Measurements from ENCODE around the gene CREB3L2.

Gene CREB3L2

DNA sequence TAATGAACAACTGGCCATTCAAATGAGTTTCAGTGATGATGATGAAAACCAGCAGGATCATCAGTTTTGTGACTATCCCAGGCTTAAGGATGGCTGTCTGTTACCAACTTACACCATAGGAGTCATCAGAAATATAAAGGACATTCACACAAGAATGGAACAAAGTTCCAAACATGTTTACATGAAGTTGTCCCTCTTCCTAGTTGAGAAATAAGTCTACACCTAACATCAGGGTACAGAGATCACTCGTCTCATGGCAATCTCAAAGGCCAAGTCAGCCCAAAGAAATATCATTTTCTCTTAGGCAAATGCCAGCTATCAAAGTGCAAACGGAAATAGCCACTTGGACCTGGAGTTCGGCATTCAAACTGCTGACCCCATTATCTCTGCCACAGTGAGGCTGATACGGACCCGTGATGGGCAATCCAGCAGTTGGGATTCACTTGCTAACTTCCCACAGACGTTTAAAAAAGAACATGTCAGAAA is 53.0 kb downstream of the CREB3L2 start:
- Histone ChIP-seq H3K27ac (ENCODE audit: low read length) (no peak overlapping the region), H3K4me3 (ENCODE audit: low read depth in 1 of 2, low read length in 2 of 2) (no peak overlapping the region), H3K27me3 (ENCODE audit: low read depth, low read length) (no peaks in the 10 kb centered on the region), H3K4me1 (ENCODE audit: control insufficient read depth in 1 of 2, insufficient read depth in 2 of 2, low read length in 2 of 2) (peaks cover 28 to 31% of the 10 kb centered on the region in 2 donors), H3K9me3 (ENCODE audit: control insufficient read depth in 1 of 2, low read length in 2 of 2) (no peaks in the 10 kb centered on the region), H3K36me3 (ENCODE audit: control insufficient read depth in 1 of 2, insufficient read depth in 2 of 2, low read length in 2 of 2) (no peaks in the 10 kb centered on the region)

DNA sequence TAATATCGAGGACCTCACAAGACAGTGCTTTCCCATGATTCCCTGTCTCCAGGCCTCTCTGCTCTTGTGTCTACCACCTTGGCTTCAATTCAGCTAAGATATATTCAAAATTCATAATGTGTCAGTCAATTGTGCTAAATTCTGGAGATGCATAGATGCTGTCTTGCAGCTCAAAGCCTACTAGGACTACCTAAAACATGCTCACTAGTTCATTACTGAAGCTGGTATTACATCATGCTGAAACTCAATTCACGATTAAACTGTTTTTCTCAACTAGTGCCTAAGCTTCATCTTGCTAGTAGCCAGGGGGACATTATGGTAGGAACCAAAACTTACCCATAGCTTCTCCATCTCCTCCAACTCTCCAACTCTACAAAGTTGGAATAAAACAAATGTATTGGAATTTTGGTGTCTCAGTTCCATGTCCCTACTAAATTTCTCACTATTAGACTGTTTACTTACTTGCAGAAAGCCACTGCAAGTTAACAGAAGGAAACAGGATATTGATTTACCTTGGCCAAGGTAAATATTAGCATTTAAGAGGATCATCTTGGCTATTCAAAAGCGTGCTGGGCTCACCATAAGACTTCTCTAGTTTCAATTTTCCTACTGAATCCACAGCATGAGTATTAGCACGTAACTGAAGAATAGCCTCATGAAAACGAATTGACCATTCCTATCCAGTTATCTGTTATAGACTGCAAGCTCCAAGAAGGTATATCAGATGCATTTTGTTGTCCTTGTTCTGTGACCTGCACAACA is 53.6 kb downstream of the CREB3L2 start:
- Histone ChIP-seq H3K27me3 (ENCODE audit: low read depth, low read length) (no peaks in the 10 kb centered on the region), H3K4me1 (ENCODE audit: control insufficient read depth in 1 of 2, insufficient read depth in 2 of 2, low read length in 2 of 2) (peaks cover 28 to 31% of the 10 kb centered on the region in 2 donors), H3K27ac (ENCODE audit: low read length) (no peak overlapping the region), H3K36me3 (ENCODE audit: control insufficient read depth in 1 of 2, insufficient read depth in 2 of 2, low read length in 2 of 2) (no peaks in the 10 kb centered on the region), H3K4me3 (ENCODE audit: low read depth in 1 of 2, low read length in 2 of 2) (no peak overlapping the region), H3K9me3 (ENCODE audit: control insufficient read depth in 1 of 2, low read length in 2 of 2) (no peaks in the 10 kb centered on the region)

DNA sequence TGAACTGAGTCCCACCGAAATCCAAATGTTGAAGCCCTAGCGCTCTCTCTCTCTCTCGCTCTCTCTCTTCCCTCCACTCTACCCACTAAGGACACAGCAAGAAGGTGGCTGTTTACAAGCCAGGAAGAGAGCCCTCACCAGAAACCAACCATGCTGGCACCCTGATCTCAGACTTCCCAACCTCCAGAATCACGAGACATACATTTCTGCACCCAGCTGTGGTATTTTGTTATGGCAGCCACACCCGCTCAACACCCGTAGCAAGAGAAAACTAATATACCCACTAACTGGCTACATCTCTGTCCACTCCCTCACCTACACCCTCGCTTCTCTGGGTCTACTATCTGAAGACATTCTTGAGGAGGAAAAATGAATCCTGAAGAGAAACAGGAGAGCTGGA is 54.8 kb downstream of the CREB3L2 start:
- H3K4me1 ChIP-seq (ENCODE audit: control insufficient read depth in 1 of 2, insufficient read depth in 2 of 2, low read length in 2 of 2): peaks cover 26 to 35% of the 10 kb centered on the region in 2 donors

DNA sequence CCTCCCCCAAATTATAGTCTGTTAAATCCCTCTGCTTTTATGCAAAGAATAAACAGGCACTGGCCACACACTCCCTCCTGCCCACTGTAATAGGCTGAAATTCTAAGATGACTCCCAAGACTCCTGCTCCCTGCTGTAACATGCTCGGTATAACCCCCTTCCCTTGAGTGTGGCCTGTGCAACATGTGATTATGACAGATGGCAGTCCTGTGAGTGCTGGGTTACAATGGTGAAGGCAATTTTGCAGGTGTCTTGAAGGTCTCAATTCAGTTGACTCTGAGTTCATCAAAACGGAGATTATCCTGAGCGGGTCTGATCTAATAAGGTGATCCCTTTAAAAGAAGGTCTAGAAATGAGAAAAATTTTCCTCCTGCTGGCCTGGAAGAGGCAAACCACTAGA is 55.9 kb downstream of the CREB3L2 start:
- Histone ChIP-seq H3K4me3 (ENCODE audit: low read depth in 1 of 2, low read length in 2 of 2) (no peak overlapping the region), H3K27ac (ENCODE audit: low read length) (no peak overlapping the region), H3K4me1 (ENCODE audit: control insufficient read depth in 1 of 2, insufficient read depth in 2 of 2, low read length in 2 of 2) (peaks cover 31 to 36% of the 10 kb centered on the region in 2 donors)

More for the DNA sequence above, 54.8 kb downstream of the CREB3L2 start:
- Histone ChIP-seq H3K9me3 (ENCODE audit: control insufficient read depth in 1 of 2, low read length in 2 of 2) (no peaks in the 10 kb centered on the region), H3K27me3 (ENCODE audit: low read depth, low read length) (no peaks in the 10 kb centered on the region), H3K36me3 (ENCODE audit: control insufficient read depth in 1 of 2, insufficient read depth in 2 of 2, low read length in 2 of 2) (no peaks in the 10 kb centered on the region), H3K4me3 (ENCODE audit: low read depth in 1 of 2, low read length in 2 of 2) (no peak overlapping the region), H3K27ac (ENCODE audit: low read length) (no peak overlapping the region)

DNA sequence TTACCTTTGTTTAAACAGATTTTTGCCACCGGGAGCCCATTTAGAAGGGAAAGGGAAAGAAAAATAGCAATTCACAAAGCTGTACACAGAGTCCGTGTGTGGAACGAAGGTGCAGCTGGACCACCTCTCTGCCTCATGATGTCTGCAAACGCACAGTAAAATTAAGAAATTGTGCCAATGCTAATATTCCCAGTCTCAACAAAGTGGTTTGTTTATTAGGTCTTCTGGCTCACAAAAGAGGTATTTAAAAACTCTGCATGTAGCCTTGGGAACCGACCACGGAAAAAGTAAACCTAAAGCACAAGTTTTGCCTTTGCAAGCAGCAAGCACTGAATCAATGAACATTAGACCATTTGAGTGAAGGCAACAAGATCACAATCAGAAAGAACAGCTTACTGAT is 57.7 kb downstream of the CREB3L2 start:
- Histone ChIP-seq H3K36me3 (ENCODE audit: control insufficient read depth in 1 of 2, insufficient read depth in 2 of 2, low read length in 2 of 2) (no peaks in the 10 kb centered on the region), H3K9me3 (ENCODE audit: control insufficient read depth in 1 of 2, low read length in 2 of 2) (no peaks in the 10 kb centered on the region), H3K27ac (ENCODE audit: low read length) (peak overlapping the region; percentile 81), H3K4me1 (ENCODE audit: control insufficient read depth in 1 of 2, insufficient read depth in 2 of 2, low read length in 2 of 2) (peaks cover 26 to 36% of the 10 kb centered on the region in 2 donors), H3K27me3 (ENCODE audit: low read depth, low read length) (no peaks in the 10 kb centered on the region), H3K4me3 (ENCODE audit: low read depth in 1 of 2, low read length in 2 of 2) (no peak overlapping the region)

More for the DNA sequence above, 55.9 kb downstream of the CREB3L2 start:
- no peaks in the 10 kb centered on the region for H3K9me3 ChIP-seq (ENCODE audit: control insufficient read depth in 1 of 2, low read length in 2 of 2)
- no peaks in the 10 kb centered on the region for H3K36me3 ChIP-seq (ENCODE audit: control insufficient read depth in 1 of 2, insufficient read depth in 2 of 2, low read length in 2 of 2)
- no peaks in the 10 kb centered on the region for H3K27me3 ChIP-seq (ENCODE audit: low read depth, low read length)

DNA sequence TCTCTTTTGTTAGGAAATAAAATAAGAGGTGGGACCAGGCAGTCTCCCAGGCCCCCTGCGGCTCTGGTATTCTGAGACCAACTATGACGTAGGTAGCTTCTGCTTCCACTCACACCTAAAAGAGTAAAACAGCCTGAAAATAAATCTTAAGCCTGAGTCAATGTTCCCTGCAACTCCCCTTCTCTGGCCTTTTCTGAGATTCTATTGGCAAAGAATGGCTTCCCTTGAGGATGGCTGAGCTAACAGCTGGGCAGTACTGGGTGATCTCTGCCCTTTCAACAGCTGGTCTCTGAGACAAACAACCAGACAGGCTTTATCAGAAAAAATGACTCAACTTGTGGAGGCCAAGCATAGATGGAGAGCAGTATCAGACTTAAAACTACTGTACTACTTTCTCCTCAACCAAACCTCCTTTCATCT is 58.7 kb downstream of the CREB3L2 start:
- peak overlapping the region; percentile 81 for H3K27ac ChIP-seq (ENCODE audit: low read length)
- peaks cover 24 to 31% of the 10 kb centered on the region in 2 donors for H3K4me1 ChIP-seq (ENCODE audit: control insufficient read depth in 1 of 2, insufficient read depth in 2 of 2, low read length in 2 of 2)
- no peak overlapping the region for H3K4me3 ChIP-seq (ENCODE audit: low read depth in 1 of 2, low read length in 2 of 2)
- no peaks in the 10 kb centered on the region for H3K9me3 ChIP-seq (ENCODE audit: control insufficient read depth in 1 of 2, low read length in 2 of 2)
- H3K36me3 ChIP-seq (ENCODE audit: control insufficient read depth in 1 of 2, insufficient read depth in 2 of 2, low read length in 2 of 2): no peaks in the 10 kb centered on the region
- no peaks in the 10 kb centered on the region for H3K27me3 ChIP-seq (ENCODE audit: low read depth, low read length)

DNA sequence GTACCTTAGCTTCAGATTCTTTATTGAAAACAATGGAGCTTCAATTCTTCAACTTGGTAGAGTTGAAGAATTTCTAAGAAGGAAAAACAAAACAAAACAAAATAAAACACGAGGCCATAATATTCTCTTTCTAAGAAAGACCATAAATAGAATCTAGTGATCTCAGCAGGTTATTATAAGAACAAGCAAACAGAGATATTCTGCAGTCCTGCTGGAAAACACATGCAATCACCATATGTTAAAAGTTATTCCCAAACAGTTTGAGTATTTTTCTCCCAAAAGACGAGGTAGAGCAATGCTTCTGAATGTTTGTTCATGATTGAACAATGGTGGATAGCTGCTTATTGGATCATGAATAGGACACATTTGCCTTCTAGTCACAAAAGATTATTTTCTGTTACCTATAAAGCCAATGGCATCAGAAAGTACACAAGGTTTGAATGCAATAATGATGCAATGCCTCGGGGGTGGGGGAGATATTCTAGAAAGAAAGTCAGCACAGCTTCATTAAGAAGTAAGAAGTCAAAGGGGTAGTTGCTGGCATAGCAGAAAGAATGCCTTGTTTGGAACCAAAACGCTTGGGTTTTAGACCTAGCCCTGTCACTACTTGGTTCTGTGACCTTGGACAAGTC is 59.3 kb downstream of the CREB3L2 start:
- Histone ChIP-seq H3K4me3 (ENCODE audit: low read depth in 1 of 2, low read length in 2 of 2) (no peak overlapping the region), H3K9me3 (ENCODE audit: control insufficient read depth in 1 of 2, low read length in 2 of 2) (no peaks in the 10 kb centered on the region), H3K4me1 (ENCODE audit: control insufficient read depth in 1 of 2, insufficient read depth in 2 of 2, low read length in 2 of 2) (peaks cover 22 to 26% of the 10 kb centered on the region in 2 donors), H3K27me3 (ENCODE audit: low read depth, low read length) (no peaks in the 10 kb centered on the region), H3K27ac (ENCODE audit: low read length) (peak overlapping the region; percentile 81), H3K36me3 (ENCODE audit: control insufficient read depth in 1 of 2, insufficient read depth in 2 of 2, low read length in 2 of 2) (no peaks in the 10 kb centered on the region)

DNA sequence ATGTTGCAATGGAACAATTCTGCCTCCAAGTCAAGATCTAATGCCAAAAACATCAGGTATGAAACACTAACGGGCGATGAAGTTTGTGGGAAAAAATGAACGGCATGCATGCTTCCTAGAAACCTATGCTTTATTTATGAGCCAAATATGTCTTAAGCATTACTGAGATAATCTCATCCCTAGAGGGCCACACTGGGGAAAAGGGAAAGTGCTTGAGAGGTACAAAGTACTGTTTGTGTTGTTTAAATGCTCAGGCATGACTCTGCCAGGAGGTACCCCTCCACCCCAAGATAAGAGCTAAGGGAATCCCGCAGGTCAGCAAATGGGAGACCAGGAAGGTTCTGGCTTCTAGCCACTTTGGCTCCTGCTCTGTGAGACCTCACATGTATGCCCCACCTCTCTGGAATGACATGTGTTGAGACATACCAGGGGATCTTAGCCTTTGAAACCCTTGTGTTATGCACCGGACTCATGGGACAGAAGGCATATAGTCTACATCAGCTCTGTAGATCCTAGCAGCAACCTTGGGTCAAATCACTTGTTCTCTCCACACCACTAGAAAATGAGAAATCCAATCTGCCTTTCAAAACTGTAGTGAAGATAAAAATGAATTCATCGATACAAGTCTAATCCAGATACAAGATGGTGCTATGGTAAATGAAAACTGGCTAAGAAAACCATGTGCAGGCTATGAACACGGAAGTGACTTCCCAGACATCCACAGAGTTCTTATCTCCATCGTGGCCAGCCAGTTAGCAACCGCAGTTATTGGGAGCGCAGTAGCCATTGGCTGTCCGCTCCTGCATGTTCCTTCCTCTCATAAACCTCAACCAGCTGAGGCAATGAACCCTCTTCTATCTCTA is 61.0 kb downstream of the CREB3L2 start:
- Histone ChIP-seq H3K27ac (ENCODE audit: low read length) (peak overlapping the region; percentile 62), H3K4me3 (ENCODE audit: low read depth in 1 of 2, low read length in 2 of 2) (no peak overlapping the region), H3K4me1 (ENCODE audit: control insufficient read depth in 1 of 2, insufficient read depth in 2 of 2, low read length in 2 of 2) (peaks cover 35 to 36% of the 10 kb centered on the region in 2 donors), H3K27me3 (ENCODE audit: low read depth, low read length) (no peaks in the 10 kb centered on the region), H3K36me3 (ENCODE audit: control insufficient read depth in 1 of 2, insufficient read depth in 2 of 2, low read length in 2 of 2) (no peaks in the 10 kb centered on the region), H3K9me3 (ENCODE audit: control insufficient read depth in 1 of 2, low read length in 2 of 2) (no peaks in the 10 kb centered on the region)

DNA sequence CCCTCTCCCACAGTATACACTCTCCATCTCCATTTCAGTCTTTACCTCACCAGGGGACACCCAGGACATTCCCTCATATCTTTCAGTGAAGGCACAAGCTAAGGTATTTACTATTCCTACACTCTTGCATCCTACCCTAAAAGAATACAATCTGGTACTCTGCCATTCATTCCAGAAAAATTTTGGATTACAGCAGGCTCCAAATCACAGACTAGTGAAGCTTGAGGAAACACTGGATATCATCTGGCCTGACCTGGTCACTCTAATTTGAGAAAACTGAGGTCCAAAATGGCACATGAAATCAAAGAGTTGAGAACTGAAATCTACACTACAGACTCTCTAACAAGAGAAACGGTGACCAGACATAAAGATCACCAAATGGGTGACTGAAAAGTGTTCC is 61.7 kb downstream of the CREB3L2 start:
- H3K27ac ChIP-seq (ENCODE audit: low read length): peak overlapping the region; percentile 60
- H3K27me3 ChIP-seq (ENCODE audit: low read depth, low read length): no peaks in the 10 kb centered on the region
- peaks cover 37 to 38% of the 10 kb centered on the region in 2 donors for H3K4me1 ChIP-seq (ENCODE audit: control insufficient read depth in 1 of 2, insufficient read depth in 2 of 2, low read length in 2 of 2)

DNA sequence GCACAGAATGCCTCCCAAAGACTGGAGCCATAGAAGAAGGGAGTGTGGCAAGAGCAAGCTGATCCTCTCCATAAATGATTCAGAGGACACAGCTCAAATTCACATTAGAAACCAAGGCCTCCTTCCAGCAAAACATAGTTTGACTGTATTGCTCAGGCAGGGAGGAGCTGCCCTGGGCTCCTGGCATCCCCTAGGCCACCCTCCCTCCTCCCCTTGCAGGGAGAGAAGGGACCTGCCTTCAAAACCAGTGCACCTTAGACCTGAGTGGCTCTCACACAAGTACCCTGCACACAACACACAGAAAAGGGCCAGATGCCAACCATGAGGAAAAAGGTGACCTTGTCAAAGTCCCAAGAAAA is 64.7 kb downstream of the CREB3L2 start:
- no peaks in the 10 kb centered on the region for H3K27me3 ChIP-seq (ENCODE audit: low read depth, low read length)
- H3K4me3 ChIP-seq (ENCODE audit: low read depth in 1 of 2, low read length in 2 of 2): no peak overlapping the region
- H3K9me3 ChIP-seq (ENCODE audit: control insufficient read depth in 1 of 2, low read length in 2 of 2): no peaks in the 10 kb centered on the region
- H3K4me1 ChIP-seq (ENCODE audit: control insufficient read depth in 1 of 2, insufficient read depth in 2 of 2, low read length in 2 of 2): peaks cover 33 to 39% of the 10 kb centered on the region in 2 donors
- H3K36me3 ChIP-seq (ENCODE audit: control insufficient read depth in 1 of 2, insufficient read depth in 2 of 2, low read length in 2 of 2): no peaks in the 10 kb centered on the region
- peak overlapping the region; percentile 68 for H3K27ac ChIP-seq (ENCODE audit: low read length)

More for the DNA sequence above, 61.7 kb downstream of the CREB3L2 start:
- no peaks in the 10 kb centered on the region for H3K36me3 ChIP-seq (ENCODE audit: control insufficient read depth in 1 of 2, insufficient read depth in 2 of 2, low read length in 2 of 2)
- H3K4me3 ChIP-seq (ENCODE audit: low read depth in 1 of 2, low read length in 2 of 2): no peak overlapping the region
- H3K9me3 ChIP-seq (ENCODE audit: control insufficient read depth in 1 of 2, low read length in 2 of 2): no peaks in the 10 kb centered on the region
